ENCODE results near the gene PHACTR2.
"Not testable (repeated sequence)": the region's sequence is repeated elsewhere in the genome, so short reads cannot be mapped to it uniquely, and the experiment has no call there.

Gene PHACTR2

DNA sequence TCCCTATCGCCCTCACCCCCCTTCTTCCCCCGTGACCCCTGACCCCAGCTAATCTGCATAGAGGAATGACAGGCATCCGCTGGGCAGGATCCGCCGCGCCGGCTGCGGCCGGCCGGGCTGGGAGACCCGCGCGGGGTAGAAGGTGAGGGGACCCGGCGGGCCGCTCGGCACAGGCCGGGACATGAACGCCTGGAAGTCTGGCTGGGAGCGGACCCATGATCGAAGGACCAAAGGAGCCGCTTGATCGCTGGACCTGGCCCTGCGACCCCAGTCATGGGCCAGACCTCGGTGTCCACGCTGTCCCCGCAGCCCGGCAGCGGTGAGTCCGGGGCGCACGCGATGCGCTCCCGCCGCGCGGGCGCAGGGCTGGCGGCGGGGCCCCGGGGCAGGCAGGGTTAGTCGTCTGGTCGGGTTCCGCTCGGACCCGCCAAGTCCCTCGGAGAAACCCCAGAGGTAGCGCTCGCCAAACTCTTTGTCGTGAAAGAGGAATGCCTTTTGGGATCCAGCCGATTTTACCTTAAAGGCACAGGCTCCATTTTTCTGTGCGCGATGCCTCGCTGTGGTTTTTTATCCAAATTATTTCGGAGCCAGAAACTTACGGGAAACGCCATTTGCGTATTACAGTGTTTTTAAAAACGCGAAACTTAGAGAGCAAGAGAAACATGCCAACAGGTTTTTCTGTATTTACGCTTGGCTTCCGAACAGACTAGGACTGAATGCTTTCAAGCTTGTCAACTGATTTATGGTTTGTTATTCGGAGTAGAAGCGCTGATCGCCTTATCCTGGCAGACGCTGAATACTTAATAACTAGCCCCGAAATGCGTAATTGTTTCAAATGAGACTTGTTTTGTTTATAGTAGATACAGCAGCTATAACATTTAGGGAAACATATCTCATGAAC is at the start of gene PHACTR2:
Gene PHACTR2, plus strand, starts transcription at position 75 of the 901 bp plus-strand sequence. Its CDS starts 199 bp downstream, at position 274.
- peaks cover 10% of the 10 kb centered on the region for H3K36me3 Mint-ChIP-seq
- no peaks in the 10 kb centered on the region for H3K27me3 Mint-ChIP-seq
- H3K9me3 Mint-ChIP-seq: peaks cover 15% of the 10 kb centered on the region
- peak within 1 kb of the TSS; percentile 90 for H3K4me3 Mint-ChIP-seq
- H3K27ac Mint-ChIP-seq: peak within 1 kb of the TSS; percentile 35
- peaks cover 34% of the 10 kb centered on the region for H3K4me1 Mint-ChIP-seq

GRCh38 chr6:143629104-143630080 is 48.4 kb upstream of the PHACTR2 start:
- no peak overlapping the region for H3K4me3 Mint-ChIP-seq
- H3K27ac Mint-ChIP-seq: peak overlapping the region; percentile 48
- H3K27me3 Mint-ChIP-seq: no peaks in the 10 kb centered on the region

DNA sequence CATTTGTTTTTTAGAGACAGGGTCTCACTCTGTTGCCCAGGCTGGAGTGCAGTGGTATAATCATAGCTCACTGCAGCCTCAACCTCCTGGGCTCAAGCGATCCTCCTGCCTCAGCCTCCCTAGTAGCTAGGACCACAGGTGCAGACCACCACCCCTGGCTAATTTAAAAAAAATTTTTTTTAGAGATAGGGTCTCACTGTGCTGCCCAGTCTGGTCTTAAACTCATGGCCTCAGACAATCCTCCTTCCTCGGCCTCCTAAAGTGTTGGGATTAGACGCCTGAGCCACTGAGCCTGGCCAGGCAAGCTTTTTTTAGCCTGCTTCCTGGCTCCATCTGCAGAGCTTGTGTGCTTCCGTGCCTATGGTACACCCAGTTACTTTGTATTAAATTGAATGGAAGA is 46.6 kb upstream of the PHACTR2 start:
- H3K36me3 Mint-ChIP-seq: not testable (repeated sequence)

More at GRCh38 chr6:143629104-143630080, 48.4 kb upstream of the PHACTR2 start:
- Mint-ChIP-seq H3K36me3 (peaks cover 8% of the 10 kb centered on the region), H3K4me1 (peaks cover 32% of the 10 kb centered on the region), H3K9me3 (no peaks in the 10 kb centered on the region)

GRCh38 chr6:143632894-143633293 is 44.9 kb upstream of the PHACTR2 start:
- no peaks in the 10 kb centered on the region for H3K27me3 Mint-ChIP-seq
- no peak overlapping the region for H3K27ac Mint-ChIP-seq
- no peaks in the 10 kb centered on the region for H3K9me3 Mint-ChIP-seq
- H3K36me3 Mint-ChIP-seq: peaks cover 6% of the 10 kb centered on the region
- H3K4me1 Mint-ChIP-seq: peaks cover 24% of the 10 kb centered on the region
- no peak overlapping the region for H3K4me3 Mint-ChIP-seq

More for the DNA sequence above, 46.6 kb upstream of the PHACTR2 start:
- H3K27me3 Mint-ChIP-seq, H3K9me3 Mint-ChIP-seq, H3K4me3 Mint-ChIP-seq, H3K27ac Mint-ChIP-seq: not testable (repeated sequence)
- peaks cover 24% of the 10 kb centered on the region for H3K4me1 Mint-ChIP-seq

GRCh38 chr6:143634486-143634885 is 43.3 kb upstream of the PHACTR2 start:
- Mint-ChIP-seq H3K27ac (no peak overlapping the region), H3K4me1 (peaks cover 13% of the 10 kb centered on the region), H3K9me3 (no peaks in the 10 kb centered on the region), H3K4me3 (no peak overlapping the region), H3K27me3 (no peaks in the 10 kb centered on the region), H3K36me3 (peaks cover 4% of the 10 kb centered on the region)

GRCh38 chr6:143637691-143638090 is 40.1 kb upstream of the PHACTR2 start:
- peaks cover 10% of the 10 kb centered on the region for H3K4me1 Mint-ChIP-seq
- H3K27me3 Mint-ChIP-seq: no peaks in the 10 kb centered on the region
- peaks cover 5% of the 10 kb centered on the region for H3K36me3 Mint-ChIP-seq
- no peak overlapping the region for H3K4me3 Mint-ChIP-seq
- H3K9me3 Mint-ChIP-seq: no peaks in the 10 kb centered on the region
- no peak overlapping the region for H3K27ac Mint-ChIP-seq

GRCh38 chr6:143642403-143642802 is 35.4 kb upstream of the PHACTR2 start:
- Mint-ChIP-seq H3K4me1 (no peaks in the 10 kb centered on the region), H3K36me3 (peaks cover 2% of the 10 kb centered on the region), H3K4me3 (no peak overlapping the region), H3K9me3 (no peaks in the 10 kb centered on the region), H3K27ac (no peak overlapping the region), H3K27me3 (no peaks in the 10 kb centered on the region)

DNA sequence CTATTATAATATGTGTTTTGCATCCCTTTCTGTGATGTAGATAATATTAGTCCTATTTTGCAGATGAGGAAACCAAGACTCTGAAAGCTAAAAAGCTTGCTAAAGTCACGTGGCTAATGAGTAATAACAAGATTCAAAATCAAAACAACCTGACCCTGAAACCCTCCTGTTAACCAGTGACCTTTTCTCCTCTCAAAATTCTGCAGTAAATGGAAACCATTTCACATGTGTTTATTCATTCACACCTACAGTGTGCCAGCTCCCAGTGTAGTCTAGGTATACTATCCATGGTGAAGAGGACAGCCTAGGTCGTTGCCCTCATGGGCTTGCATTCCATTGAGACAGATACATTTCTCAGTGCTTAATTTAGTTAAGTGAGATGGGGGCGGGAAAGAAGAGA is 30.6 kb upstream of the PHACTR2 start:
- Mint-ChIP-seq H3K4me3 (no peak overlapping the region), H3K27me3 (no peaks in the 10 kb centered on the region), H3K9me3 (no peaks in the 10 kb centered on the region), H3K36me3 (peaks cover 2% of the 10 kb centered on the region), H3K27ac (no peak overlapping the region), H3K4me1 (no peaks in the 10 kb centered on the region)

- Mint-ChIP-seq H3K27ac (no peak overlapping the region), H3K4me1 (no peaks in the 10 kb centered on the region), H3K9me3 (no peaks in the 10 kb centered on the region), H3K4me3 (no peak overlapping the region), H3K36me3 (peaks cover 2% of the 10 kb centered on the region), H3K27me3 (no peaks in the 10 kb centered on the region)
Observed at GRCh38 chr6:143647732-143648131, 30.0 kb upstream of the PHACTR2 start.

GRCh38 chr6:143649319-143649718 is 28.4 kb upstream of the PHACTR2 start:
- H3K36me3 Mint-ChIP-seq, H3K4me3 Mint-ChIP-seq, H3K27ac Mint-ChIP-seq, H3K4me1 Mint-ChIP-seq, H3K9me3 Mint-ChIP-seq, H3K27me3 Mint-ChIP-seq: not testable (repeated sequence)

DNA sequence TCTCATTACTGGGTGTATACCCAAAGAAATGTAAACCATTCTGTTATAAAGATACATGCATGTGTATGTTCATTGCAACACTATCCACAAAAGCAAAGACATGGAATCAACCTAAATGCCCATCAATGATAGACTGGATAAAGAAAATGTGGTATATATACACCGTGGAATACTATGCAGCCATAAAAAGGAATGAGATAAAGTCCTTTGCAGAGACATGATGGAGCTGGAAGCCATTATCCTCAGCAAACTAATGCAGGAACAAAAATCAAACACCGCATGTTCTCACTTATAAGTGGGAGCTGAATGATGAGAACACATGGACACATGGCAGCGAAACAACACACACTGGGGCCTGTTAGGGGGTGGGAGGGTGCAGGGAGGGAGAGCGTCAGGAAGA is 26.4 kb upstream of the PHACTR2 start:
- not testable (repeated sequence) for H3K27me3 Mint-ChIP-seq, H3K4me1 Mint-ChIP-seq, H3K4me3 Mint-ChIP-seq, H3K27ac Mint-ChIP-seq, H3K36me3 Mint-ChIP-seq, H3K9me3 Mint-ChIP-seq

DNA sequence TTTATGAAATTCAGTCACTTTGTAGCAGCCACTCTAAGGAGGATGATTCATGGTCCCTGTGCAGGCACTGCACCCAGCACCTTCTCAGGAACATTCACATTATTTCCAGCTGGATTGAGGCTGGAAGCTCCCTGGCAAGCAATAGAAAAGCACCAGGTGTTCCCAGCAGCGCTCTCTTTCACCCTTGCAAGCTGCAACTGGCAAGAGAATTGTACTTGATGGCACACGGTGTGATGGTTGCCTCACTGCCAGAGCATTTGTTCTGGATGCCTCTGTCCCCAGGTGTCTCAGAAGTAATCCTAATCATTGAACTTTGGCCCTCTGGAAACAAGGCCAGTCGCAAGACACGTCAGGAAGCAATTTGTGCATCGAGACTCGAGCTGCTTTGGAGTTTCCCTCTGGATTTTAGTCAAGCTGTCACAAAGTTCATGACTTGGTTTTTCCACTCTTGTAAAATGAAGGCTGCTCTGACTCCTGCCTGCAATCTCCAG is 24.9 kb upstream of the PHACTR2 start:
- Mint-ChIP-seq H3K4me3 (no peak overlapping the region), H3K36me3 (peaks cover 4% of the 10 kb centered on the region), H3K9me3 (no peaks in the 10 kb centered on the region), H3K4me1 (no peaks in the 10 kb centered on the region), H3K27me3 (no peaks in the 10 kb centered on the region), H3K27ac (no peak overlapping the region)

GRCh38 chr6:143655541-143655940 is 22.2 kb upstream of the PHACTR2 start:
- H3K4me3 Mint-ChIP-seq: no peak overlapping the region
- H3K36me3 Mint-ChIP-seq: peaks cover 8% of the 10 kb centered on the region
- H3K27ac Mint-ChIP-seq: no peak overlapping the region
- H3K4me1 Mint-ChIP-seq: no peaks in the 10 kb centered on the region
- no peaks in the 10 kb centered on the region for H3K27me3 Mint-ChIP-seq
- H3K9me3 Mint-ChIP-seq: peaks cover 8% of the 10 kb centered on the region

GRCh38 chr6:143656026-143656425 is 21.7 kb upstream of the PHACTR2 start:
- no peaks in the 10 kb centered on the region for H3K4me1 Mint-ChIP-seq
- H3K27ac Mint-ChIP-seq: no peak overlapping the region
- peaks cover 9% of the 10 kb centered on the region for H3K36me3 Mint-ChIP-seq
- no peak overlapping the region for H3K4me3 Mint-ChIP-seq
- peaks cover 9% of the 10 kb centered on the region for H3K9me3 Mint-ChIP-seq
- H3K27me3 Mint-ChIP-seq: no peaks in the 10 kb centered on the region

DNA sequence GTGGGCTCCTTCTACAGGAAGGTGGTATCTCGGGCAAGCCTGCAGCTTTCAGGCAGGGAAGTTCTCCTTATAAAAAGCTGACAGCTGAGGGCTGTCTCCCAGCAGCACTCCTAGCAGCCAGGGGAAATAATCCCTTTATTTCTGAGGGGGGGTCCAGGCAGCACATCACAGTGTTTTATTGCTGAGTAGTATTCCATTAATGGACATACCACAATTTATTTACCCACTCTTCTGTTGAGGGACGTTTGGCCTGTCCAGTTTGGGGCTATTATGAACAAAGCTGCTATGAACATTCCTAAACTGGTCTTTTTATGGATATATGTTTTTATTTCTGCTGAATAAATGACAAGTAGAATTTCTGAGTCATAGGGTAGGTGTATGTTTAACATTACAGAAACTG is 20.0 kb upstream of the PHACTR2 start:
- H3K27ac Mint-ChIP-seq: no peak overlapping the region
- peaks cover 12% of the 10 kb centered on the region for H3K36me3 Mint-ChIP-seq
- H3K9me3 Mint-ChIP-seq: peaks cover 10% of the 10 kb centered on the region
- no peaks in the 10 kb centered on the region for H3K27me3 Mint-ChIP-seq
- H3K4me1 Mint-ChIP-seq: no peaks in the 10 kb centered on the region
- no peak overlapping the region for H3K4me3 Mint-ChIP-seq

DNA sequence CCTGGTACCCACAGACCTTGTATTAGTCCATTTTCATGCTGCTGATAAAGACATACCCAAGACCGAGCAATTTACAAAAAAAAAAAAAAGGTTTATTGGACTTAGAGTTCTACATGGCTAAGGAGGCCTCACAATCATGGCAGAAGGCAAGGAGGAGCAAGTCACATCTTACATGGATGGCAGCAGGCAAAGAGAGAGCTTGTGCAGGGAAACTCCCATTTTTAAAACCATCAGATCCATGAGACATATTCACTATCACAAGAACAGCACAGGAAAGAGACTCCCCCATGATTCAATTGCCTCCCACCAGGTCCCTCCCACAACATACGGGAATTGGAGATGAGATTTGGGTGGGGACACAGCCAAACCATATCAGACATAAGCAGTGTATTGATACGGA is 17.6 kb upstream of the PHACTR2 start:
- not testable (repeated sequence) for H3K4me1 Mint-ChIP-seq, H3K27ac Mint-ChIP-seq, H3K4me3 Mint-ChIP-seq, H3K27me3 Mint-ChIP-seq
- peaks cover 22% of the 10 kb centered on the region for H3K9me3 Mint-ChIP-seq
- H3K36me3 Mint-ChIP-seq: peaks cover 17% of the 10 kb centered on the region

All from activated naive CD4-positive, alpha-beta T cell treated with anti-CD3 and anti-CD28 coated beads, Interleukin-2, amount 50 U/mL, for 24 hours (primary cell).